GM21528 (cell line): ENCODE measurements around the gene GOLGA6L2.

Experiments
- ATAC-seq: cut with Tn5 transposase; IDR thresholded peaks from one replicate; pipeline ENCODE4 v1.9.1; 2021; ENCODE audit warnings: mild to moderate bottlenecking, moderate library complexity; ENCODE audit not compliant: unreplicated experiment, low FRiP score

Gene GOLGA6L2

DNA sequence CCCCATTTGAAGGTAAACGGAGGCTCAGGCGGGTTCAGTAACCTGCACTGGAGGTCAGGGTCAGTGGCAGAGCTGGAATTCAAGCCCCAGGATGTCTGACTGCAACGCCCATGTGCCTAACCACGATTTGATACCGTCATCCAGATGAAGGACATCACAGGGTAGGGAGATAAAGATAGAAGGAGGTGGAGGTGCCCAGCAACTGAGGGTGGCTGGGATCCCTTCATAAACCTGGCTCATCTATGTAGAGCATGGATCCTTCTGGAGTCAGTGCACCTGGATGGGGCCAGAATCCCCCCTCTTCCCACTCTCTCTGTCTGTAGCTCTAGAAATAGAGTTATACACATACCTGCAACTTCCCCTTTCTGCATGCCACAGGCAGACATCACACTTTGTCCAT lies 51.2 kb downstream of the GOLGA6L2 start:
- ATAC-seq, result no peak

DNA sequence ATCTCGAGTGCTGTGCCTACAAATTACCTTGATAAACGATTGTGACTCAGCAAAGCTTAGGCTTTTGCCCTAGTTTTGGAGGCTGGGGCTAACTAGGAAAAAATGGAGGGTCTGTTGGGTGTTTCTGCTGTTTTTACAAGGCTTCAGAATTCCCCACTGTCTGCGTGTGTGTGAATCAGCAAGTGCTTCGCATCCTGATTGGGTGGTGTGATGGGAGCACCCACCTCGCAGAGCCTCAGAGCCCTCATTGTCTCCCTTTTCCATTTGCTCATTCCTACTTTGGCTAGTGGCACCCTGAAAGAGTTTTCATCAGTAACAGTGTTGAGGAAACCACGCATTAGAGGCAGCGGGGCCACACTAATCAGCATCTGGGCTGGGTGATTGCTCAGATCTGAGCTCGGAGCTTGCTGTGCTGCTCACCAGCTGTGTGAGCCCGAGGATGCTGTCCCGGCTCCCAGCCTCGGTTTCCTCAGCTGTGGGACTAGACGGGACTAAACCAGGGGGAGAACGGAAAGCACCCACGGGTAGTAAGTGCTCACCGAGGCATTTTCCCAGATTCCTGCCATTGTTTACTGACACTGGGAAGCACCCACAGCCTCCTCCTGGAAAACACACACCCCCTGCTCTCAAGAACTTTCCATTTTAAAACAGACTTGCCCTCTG lies 51.9 kb downstream of the GOLGA6L2 start:
- no peak for ATAC-seq
